SK-N-SH (cell line): ENCODE data around the gene MYO15B.

ENCODE experiments used
- EP300 ChIP-seq, 2 experiments: IDR thresholded peaks; 2 replicates each; pipeline versions ENCODE4 v1.4.0 to v1.6.1; 2012; ENCODE audit warnings: borderline replicate concordance in 1 of 2, low read depth in 1 of 2, low read length in 1 of 2
- EZH2phosphoT487 ChIP-seq: fragments of 200-600 bp; sonication (generic); IDR thresholded peaks from 2 replicates; pipeline ENCODE4 v1.6.1; 2017; ENCODE audit warnings: low read depth, mixed run types, mild to moderate bottlenecking, antibody characterized with exemption, moderate library complexity, borderline replicate concordance
- GATA2 ChIP-seq: sonication (generic); formaldehyde crosslinking; IDR thresholded peaks from 2 replicates; pipeline ENCODE4 v1.5.0; 2020; ENCODE audit warnings: mild to moderate bottlenecking, missing genetic modification reagents
- MXI1 ChIP-seq: IDR thresholded peaks from 2 replicates; pipeline ENCODE4 v1.6.1; 2012; ENCODE audit warnings: mild to moderate bottlenecking, low read depth, low read length, improper control_type of control experiment
- POLR2AphosphoS5 ChIP-seq: IDR thresholded peaks from 2 replicates; pipeline ENCODE4 v1.6.1; 2012; ENCODE audit warnings: low read depth, low read length
- RFX5 ChIP-seq: IDR thresholded peaks from 2 replicates; pipeline ENCODE4 v1.6.1; 2012; ENCODE audit warnings: mild to moderate bottlenecking, improper control_type of control experiment, low read length
- TAF1 ChIP-seq: IDR thresholded peaks from 2 replicates; pipeline ENCODE4 v1.6.1; 2012; ENCODE audit warnings: low read depth, mild to moderate bottlenecking, low read length, moderate library complexity, borderline replicate concordance
- TF ChIP-seq, protein P1 (sequence below): fragments of 200-600 bp; sonication (generic); IDR thresholded peaks from 2 replicates; pipeline ENCODE4 v1.6.1; 2017; ENCODE audit warnings: antibody characterized with exemption, mild to moderate bottlenecking, moderate library complexity
- TF ChIP-seq, protein P2 (sequence below): IDR thresholded peaks from 2 replicates; pipeline ENCODE4 v1.4.0; 2012; ENCODE audit warnings: low read depth
- TF ChIP-seq, protein P3 (sequence below): IDR thresholded peaks from 2 replicates; pipeline ENCODE4 v1.4.0; 2012; ENCODE audit warnings: low read depth, borderline replicate concordance
- TF ChIP-seq, protein P4 (sequence below): IDR thresholded peaks from 2 replicates; pipeline ENCODE4 v1.6.1; 2012; ENCODE audit warnings: mild to moderate bottlenecking, low read depth, low read length, moderate library complexity

DNA sequence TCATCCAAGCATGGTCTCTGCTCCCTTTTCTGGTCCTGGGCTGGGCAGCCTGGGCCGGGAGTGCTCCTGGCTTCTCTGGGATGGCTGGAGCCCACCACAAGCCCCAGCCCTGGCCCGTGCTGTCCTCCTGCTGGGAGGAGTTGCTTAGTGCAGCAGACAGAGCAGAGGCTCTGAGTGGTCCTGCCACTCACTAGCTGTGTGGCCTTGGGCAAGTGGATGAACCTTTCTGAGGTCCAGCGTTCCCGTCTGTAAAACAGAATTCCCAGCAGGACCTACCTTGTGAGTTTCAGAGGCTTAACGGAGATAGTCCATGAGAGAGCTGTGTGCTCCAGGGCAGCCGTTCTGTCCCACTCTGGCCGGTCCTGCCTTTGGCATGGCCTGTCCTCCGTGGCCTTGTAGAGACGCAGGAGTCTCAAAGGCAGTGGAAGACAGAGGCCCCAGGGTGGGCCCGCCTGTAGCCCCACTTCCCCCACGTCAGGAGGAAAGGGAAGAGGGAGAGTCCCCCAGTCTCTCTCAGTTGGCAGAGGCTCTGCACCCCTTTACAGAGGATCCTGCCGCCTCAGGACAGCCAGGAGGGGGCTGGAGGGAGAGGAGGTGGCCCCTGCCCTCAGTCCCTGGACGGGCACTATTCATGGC is 7.8 kb downstream of the MYO15B start:
- TF ChIP-seq, protein P1, sequence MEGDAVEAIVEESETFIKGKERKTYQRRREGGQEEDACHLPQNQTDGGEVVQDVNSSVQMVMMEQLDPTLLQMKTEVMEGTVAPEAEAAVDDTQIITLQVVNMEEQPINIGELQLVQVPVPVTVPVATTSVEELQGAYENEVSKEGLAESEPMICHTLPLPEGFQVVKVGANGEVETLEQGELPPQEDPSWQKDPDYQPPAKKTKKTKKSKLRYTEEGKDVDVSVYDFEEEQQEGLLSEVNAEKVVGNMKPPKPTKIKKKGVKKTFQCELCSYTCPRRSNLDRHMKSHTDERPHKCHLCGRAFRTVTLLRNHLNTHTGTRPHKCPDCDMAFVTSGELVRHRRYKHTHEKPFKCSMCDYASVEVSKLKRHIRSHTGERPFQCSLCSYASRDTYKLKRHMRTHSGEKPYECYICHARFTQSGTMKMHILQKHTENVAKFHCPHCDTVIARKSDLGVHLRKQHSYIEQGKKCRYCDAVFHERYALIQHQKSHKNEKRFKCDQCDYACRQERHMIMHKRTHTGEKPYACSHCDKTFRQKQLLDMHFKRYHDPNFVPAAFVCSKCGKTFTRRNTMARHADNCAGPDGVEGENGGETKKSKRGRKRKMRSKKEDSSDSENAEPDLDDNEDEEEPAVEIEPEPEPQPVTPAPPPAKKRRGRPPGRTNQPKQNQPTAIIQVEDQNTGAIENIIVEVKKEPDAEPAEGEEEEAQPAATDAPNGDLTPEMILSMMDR = no peak; the same call in 1 of the 2 replicates
- TF ChIP-seq RFX5 (no peak), TAF1 (no peak), GATA2 (CRISPR knock-in tag) (no peak), POLR2AphosphoS5 (no peak), EP300 (IDR thresholded peaks at IDR 0.05; ENCODE audit: borderline replicate concordance in 1 of 2, low read depth in 1 of 2, low read length in 1 of 2) (no peak), MXI1 (no peak), EZH2phosphoT487 (no peak)
- TF ChIP-seq, protein P2, sequence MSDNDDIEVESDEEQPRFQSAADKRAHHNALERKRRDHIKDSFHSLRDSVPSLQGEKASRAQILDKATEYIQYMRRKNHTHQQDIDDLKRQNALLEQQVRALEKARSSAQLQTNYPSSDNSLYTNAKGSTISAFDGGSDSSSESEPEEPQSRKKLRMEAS = no peak
- TF ChIP-seq, protein P3, sequence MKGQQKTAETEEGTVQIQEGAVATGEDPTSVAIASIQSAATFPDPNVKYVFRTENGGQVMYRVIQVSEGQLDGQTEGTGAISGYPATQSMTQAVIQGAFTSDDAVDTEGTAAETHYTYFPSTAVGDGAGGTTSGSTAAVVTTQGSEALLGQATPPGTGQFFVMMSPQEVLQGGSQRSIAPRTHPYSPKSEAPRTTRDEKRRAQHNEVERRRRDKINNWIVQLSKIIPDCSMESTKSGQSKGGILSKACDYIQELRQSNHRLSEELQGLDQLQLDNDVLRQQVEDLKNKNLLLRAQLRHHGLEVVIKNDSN = no peak
- TF ChIP-seq, protein P4, sequence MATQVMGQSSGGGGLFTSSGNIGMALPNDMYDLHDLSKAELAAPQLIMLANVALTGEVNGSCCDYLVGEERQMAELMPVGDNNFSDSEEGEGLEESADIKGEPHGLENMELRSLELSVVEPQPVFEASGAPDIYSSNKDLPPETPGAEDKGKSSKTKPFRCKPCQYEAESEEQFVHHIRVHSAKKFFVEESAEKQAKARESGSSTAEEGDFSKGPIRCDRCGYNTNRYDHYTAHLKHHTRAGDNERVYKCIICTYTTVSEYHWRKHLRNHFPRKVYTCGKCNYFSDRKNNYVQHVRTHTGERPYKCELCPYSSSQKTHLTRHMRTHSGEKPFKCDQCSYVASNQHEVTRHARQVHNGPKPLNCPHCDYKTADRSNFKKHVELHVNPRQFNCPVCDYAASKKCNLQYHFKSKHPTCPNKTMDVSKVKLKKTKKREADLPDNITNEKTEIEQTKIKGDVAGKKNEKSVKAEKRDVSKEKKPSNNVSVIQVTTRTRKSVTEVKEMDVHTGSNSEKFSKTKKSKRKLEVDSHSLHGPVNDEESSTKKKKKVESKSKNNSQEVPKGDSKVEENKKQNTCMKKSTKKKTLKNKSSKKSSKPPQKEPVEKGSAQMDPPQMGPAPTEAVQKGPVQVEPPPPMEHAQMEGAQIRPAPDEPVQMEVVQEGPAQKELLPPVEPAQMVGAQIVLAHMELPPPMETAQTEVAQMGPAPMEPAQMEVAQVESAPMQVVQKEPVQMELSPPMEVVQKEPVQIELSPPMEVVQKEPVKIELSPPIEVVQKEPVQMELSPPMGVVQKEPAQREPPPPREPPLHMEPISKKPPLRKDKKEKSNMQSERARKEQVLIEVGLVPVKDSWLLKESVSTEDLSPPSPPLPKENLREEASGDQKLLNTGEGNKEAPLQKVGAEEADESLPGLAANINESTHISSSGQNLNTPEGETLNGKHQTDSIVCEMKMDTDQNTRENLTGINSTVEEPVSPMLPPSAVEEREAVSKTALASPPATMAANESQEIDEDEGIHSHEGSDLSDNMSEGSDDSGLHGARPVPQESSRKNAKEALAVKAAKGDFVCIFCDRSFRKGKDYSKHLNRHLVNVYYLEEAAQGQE = no peak
